ENCODE data around the gene PFKFB3.

GRCh38 chr10:6158276-6158675 lies 44.5 kb upstream of the PFKFB3 start:
- no peak for TF ChIP-seq EZH2 (IDR thresholded peaks at IDR 0.05; ENCODE audit: insufficient read depth, low read length)
- TF ChIP-seq, protein P1, sequence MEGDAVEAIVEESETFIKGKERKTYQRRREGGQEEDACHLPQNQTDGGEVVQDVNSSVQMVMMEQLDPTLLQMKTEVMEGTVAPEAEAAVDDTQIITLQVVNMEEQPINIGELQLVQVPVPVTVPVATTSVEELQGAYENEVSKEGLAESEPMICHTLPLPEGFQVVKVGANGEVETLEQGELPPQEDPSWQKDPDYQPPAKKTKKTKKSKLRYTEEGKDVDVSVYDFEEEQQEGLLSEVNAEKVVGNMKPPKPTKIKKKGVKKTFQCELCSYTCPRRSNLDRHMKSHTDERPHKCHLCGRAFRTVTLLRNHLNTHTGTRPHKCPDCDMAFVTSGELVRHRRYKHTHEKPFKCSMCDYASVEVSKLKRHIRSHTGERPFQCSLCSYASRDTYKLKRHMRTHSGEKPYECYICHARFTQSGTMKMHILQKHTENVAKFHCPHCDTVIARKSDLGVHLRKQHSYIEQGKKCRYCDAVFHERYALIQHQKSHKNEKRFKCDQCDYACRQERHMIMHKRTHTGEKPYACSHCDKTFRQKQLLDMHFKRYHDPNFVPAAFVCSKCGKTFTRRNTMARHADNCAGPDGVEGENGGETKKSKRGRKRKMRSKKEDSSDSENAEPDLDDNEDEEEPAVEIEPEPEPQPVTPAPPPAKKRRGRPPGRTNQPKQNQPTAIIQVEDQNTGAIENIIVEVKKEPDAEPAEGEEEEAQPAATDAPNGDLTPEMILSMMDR (IDR thresholded peaks at IDR 0.05; ENCODE audit: insufficient read depth, low read depth, low read length), result no peak

Measured in astrocyte (in vitro differentiated cells and primary cell).